Memory B cell (primary cell): ENCODE results near the gene TNFAIP1.

Experiments used
- ATAC-seq: fragments of 150-1000 bp; cut with Tn5 transposase; 2 replicates; pipeline ENCODE4 v1.10.0; 2021; ENCODE audit warnings: low read depth, mild to moderate bottlenecking, moderate library complexity
- DNase-seq, 2 donors: peaks; one replicate each; pipeline ENCODE4 v3.0.0; 2022; ENCODE audit warnings: low spot score in 2 of 2
- H3K27ac Mint-ChIP-seq: one replicate; pipeline ENCODE4 v1.8.0; 2022; ENCODE audit warnings: mild to moderate bottlenecking, moderate library complexity, mixed read lengths
- H3K27me3 Mint-ChIP-seq: one replicate; pipeline ENCODE4 v1.8.0; 2022; ENCODE audit warnings: mixed read lengths
- H3K36me3 Mint-ChIP-seq: one replicate; pipeline ENCODE4 v1.8.0; 2022; ENCODE audit warnings: mild to moderate bottlenecking, mixed read lengths
- H3K4me1 Mint-ChIP-seq: one replicate; pipeline ENCODE4 v1.8.0; 2022; ENCODE audit warnings: mixed read lengths
- H3K4me3 Mint-ChIP-seq: one replicate; pipeline ENCODE4 v1.8.0; 2022; ENCODE audit warnings: mild to moderate bottlenecking, moderate library complexity, mixed read lengths
- H3K9me3 Mint-ChIP-seq: one replicate; pipeline ENCODE4 v1.8.0; 2022; ENCODE audit warnings: mixed read lengths

Gene TNFAIP1

GRCh38 chr17:28345419-28346198, 10.0 kb downstream of the TNFAIP1 start:
- H3K4me1 Mint-ChIP-seq: no peaks in the 10 kb centered on the region
- ATAC-seq (no peak), DNase-seq (no peak)
- no peak overlapping the region for H3K27ac Mint-ChIP-seq
- no peaks in the 10 kb centered on the region for H3K9me3 Mint-ChIP-seq
- no peaks in the 10 kb centered on the region for H3K27me3 Mint-ChIP-seq
- no peak overlapping the region for H3K4me3 Mint-ChIP-seq
- H3K36me3 Mint-ChIP-seq: peaks cover 26% of the 10 kb centered on the region

DNA sequence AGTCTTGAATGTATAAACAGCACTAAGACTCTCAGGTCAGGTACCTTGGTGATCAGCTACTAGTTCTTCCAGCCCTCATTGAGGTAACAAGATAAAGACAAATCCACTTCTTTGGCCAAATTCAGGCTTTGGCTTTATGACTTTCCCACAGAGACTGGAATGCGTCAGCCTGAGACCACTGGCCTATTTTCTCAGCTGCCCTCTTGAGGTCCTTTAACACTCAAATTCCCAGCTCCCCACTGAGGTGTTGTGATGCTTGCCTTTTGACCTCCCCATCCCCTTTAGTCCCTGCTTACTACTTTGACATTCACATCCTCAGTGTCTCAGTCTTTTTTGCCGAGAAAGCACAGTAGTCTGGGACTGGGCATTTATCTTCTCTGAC, 10.6 kb downstream of the TNFAIP1 start:
- peaks cover 29% of the 10 kb centered on the region for H3K36me3 Mint-ChIP-seq
- H3K9me3 Mint-ChIP-seq: no peaks in the 10 kb centered on the region
- ATAC-seq (no peak), DNase-seq (no peak)
- no peaks in the 10 kb centered on the region for H3K4me1 Mint-ChIP-seq
- H3K27me3 Mint-ChIP-seq: no peaks in the 10 kb centered on the region
- H3K4me3 Mint-ChIP-seq: no peak overlapping the region
- H3K27ac Mint-ChIP-seq: no peak overlapping the region

DNA sequence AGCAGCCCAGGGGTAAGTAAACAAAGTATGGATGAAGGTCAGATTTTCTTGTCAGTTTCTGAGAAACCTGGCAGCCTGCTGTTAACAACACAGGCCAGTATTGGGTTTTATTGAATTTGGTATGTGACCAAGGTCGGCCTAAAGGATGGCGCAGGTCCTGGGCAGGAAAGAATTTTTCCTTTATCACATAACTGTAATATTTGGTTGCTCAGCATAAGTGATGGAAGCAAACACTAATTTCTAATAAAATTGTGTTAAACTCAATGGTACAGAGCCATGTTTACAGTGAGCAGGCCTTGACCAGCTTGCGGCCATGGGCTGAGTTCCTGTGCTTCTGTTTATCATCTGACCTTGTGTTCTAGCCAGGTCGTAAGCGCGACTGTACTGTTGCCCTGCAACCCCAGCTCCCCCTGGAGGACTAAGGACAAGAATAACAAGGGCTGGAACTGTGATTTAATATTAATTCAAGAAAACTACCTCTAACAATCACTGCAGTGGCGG, 11.2 kb downstream of the TNFAIP1 start:
- Mint-ChIP-seq H3K4me1 (no peaks in the 10 kb centered on the region), H3K27ac (no peak overlapping the region), H3K27me3 (no peaks in the 10 kb centered on the region), H3K4me3 (no peak overlapping the region), H3K36me3 (peaks cover 31% of the 10 kb centered on the region), H3K9me3 (no peaks in the 10 kb centered on the region)
- no peak for ATAC-seq
- DNase-seq: no peak

GRCh38 chr17:28347261-28347891, 11.8 kb downstream of the TNFAIP1 start:
- H3K4me3 Mint-ChIP-seq: no peak overlapping the region
- H3K27ac Mint-ChIP-seq: no peak overlapping the region
- H3K36me3 Mint-ChIP-seq: peaks cover 28% of the 10 kb centered on the region
- ATAC-seq (no peak), DNase-seq (no peak)
- no peaks in the 10 kb centered on the region for H3K27me3 Mint-ChIP-seq
- H3K4me1 Mint-ChIP-seq: no peaks in the 10 kb centered on the region
- H3K9me3 Mint-ChIP-seq: no peaks in the 10 kb centered on the region

GRCh38 chr17:28348979-28349378, 13.4 kb downstream of the TNFAIP1 start:
- Mint-ChIP-seq H3K4me1 (no peaks in the 10 kb centered on the region), H3K9me3 (no peaks in the 10 kb centered on the region), H3K4me3 (no peak overlapping the region), H3K27me3 (no peaks in the 10 kb centered on the region), H3K36me3 (peaks cover 25% of the 10 kb centered on the region), H3K27ac (no peak overlapping the region)
- DNase-seq (no peak), ATAC-seq (no peak)

DNA sequence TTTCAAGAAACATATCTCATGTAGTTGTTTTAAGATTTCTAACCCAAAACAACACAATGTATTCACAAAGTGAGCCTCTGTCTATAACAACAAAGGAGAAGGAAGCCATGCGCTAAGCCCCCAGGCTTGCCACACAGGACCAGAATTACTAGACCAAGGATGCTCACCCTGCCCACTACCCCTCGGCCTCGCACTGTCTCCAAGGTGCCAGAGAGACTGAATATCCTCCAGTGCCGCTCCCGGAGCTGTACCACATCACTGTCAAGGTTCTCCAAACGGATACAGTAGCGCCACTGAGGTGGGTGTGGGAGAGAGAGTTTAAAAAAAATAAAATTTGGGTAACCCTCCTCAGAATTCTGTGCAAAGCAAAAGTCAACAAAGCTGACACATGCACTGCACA, 14.7 kb downstream of the TNFAIP1 start:
- no peak for ATAC-seq
- Mint-ChIP-seq H3K9me3 (no peaks in the 10 kb centered on the region), H3K36me3 (peaks cover 26% of the 10 kb centered on the region), H3K4me3 (no peak overlapping the region), H3K27me3 (no peaks in the 10 kb centered on the region), H3K4me1 (no peaks in the 10 kb centered on the region), H3K27ac (no peak overlapping the region)
- DNase-seq: no peak

- H3K27ac Mint-ChIP-seq: peak within 1 kb of the TSS; percentile 95
- ATAC-seq: peak; percentile 96
- H3K4me1 Mint-ChIP-seq: peaks cover 20% of the 10 kb centered on the region
- peaks cover 19% of the 10 kb centered on the region for H3K36me3 Mint-ChIP-seq
- no peaks in the 10 kb centered on the region for H3K27me3 Mint-ChIP-seq
- DNase-seq: peak; percentile 93 to 96
- peak within 1 kb of the TSS; percentile 91 for H3K4me3 Mint-ChIP-seq
- H3K9me3 Mint-ChIP-seq: no peaks in the 10 kb centered on the region
Observed at GRCh38 chr17:28357061-28357900, 21.7 kb downstream of the TNFAIP1 start, which contains the start of gene POLDIP2. Gene POLDIP2 (minus strand): TSS chr17:28357527. CDS start chr17:28357448, 79 bp downstream.

DNA sequence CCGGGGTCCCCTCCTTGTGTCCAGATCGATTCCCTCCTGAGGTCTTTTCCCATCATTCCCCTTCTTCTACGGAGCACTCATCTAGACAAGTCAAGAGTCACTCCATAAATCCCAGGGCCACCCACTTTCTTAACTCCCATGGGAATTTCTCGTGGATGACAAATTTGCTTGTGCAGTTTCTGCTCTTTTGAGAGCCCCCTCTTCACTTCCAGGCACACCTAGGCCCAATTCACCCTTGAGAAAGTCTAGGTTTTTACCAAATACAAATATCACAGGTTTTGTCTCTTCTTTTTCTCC, 22.3 kb downstream of the TNFAIP1 start:
- Mint-ChIP-seq H3K27ac (peak overlapping the region; percentile 95), H3K27me3 (no peaks in the 10 kb centered on the region), H3K4me3 (peak overlapping the region; percentile 91), H3K9me3 (no peaks in the 10 kb centered on the region), H3K4me1 (peaks cover 20% of the 10 kb centered on the region), H3K36me3 (peaks cover 19% of the 10 kb centered on the region)
- DNase-seq (no peak), ATAC-seq (no peak)

- Mint-ChIP-seq H3K4me3 (no peak overlapping the region), H3K4me1 (peaks cover 2% of the 10 kb centered on the region), H3K27ac (no peak overlapping the region), H3K27me3 (no peaks in the 10 kb centered on the region), H3K36me3 (peaks cover 19% of the 10 kb centered on the region), H3K9me3 (no peaks in the 10 kb centered on the region)
- DNase-seq (no peak), ATAC-seq (no peak)
Observed at GRCh38 chr17:28363186-28363585, 27.6 kb downstream of the TNFAIP1 start.

GRCh38 chr17:28363776-28364650, 28.5 kb downstream of the TNFAIP1 start:
- no peak overlapping the region for H3K27ac Mint-ChIP-seq
- no peaks in the 10 kb centered on the region for H3K27me3 Mint-ChIP-seq
- ATAC-seq: no peak
- no peak overlapping the region for H3K4me3 Mint-ChIP-seq
- H3K4me1 Mint-ChIP-seq: no peaks in the 10 kb centered on the region
- no peak for DNase-seq
- H3K9me3 Mint-ChIP-seq: no peaks in the 10 kb centered on the region
- H3K36me3 Mint-ChIP-seq: peaks cover 19% of the 10 kb centered on the region

DNA sequence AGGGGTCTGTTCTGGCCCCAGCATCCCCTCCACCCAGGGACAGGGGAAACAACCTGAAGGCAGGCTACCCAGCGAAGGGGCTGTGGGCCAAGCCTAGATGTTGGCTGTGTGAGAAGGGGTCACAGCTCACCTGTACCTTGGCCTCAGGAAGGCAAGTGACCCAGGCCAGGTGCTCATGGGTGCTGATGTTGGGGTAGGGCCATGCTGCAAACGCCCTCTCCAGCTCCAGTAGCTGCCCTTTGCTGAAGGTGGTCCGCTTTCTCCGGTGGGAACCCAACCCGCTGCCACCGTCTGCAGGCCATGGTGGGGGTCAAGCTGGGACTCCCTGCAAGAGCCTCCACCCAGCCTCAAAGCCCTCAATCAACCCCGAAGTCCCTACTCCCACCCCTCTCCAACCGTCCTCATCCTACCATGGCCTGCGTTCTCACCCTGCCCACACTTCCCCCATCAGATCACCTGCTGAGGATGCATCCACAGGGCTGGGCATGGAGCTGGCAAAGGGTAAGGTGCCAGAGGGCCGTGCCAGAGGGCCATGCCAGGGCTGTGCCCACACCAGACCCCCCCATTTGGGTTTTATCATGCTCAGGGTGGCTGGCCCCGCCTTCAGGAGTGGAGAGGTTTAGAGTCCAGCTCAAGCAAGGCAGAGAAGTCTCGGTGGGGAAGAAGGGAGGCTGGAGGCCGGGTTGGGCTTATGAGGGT, 29.3 kb downstream of the TNFAIP1 start, which contains the start of gene SEBOX:
Gene SEBOX (minus strand): TSS at position 535 of the 699 bp plus-strand sequence. CDS start 48 bp downstream, at position 487.
- no peaks in the 10 kb centered on the region for H3K27me3 Mint-ChIP-seq
- no peaks in the 10 kb centered on the region for H3K4me1 Mint-ChIP-seq
- ATAC-seq (no peak), DNase-seq (no peak)
- no peaks in the 10 kb centered on the region for H3K9me3 Mint-ChIP-seq
- H3K27ac Mint-ChIP-seq: no peak within 1 kb of the TSS
- H3K36me3 Mint-ChIP-seq: peaks cover 19% of the 10 kb centered on the region
- no peak within 1 kb of the TSS for H3K4me3 Mint-ChIP-seq

DNA sequence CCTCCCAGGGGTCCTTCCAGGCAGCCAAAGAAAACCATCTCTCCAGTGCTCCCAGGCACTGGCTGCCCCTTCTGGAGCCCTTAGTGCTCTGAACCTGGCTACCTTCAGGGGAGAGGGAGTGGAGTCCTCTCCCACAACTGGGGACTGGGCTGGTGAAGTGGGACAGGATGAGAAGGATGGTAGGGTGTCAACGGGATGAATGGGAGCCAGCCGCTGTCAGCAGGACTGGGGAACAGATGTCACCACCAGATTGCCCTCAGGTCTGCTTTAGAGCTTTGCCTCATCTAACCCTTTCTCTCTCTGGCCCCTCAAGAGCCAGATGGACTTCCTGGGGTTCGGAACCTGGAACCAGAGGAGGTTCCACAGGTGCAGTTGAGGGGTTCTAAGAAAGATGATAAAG, 29.9 kb downstream of the TNFAIP1 start:
- H3K27me3 Mint-ChIP-seq: no peaks in the 10 kb centered on the region
- H3K9me3 Mint-ChIP-seq: no peaks in the 10 kb centered on the region
- peaks cover 16% of the 10 kb centered on the region for H3K36me3 Mint-ChIP-seq
- ATAC-seq (no peak), DNase-seq (no peak)
- no peak overlapping the region for H3K27ac Mint-ChIP-seq
- peaks cover 4% of the 10 kb centered on the region for H3K4me1 Mint-ChIP-seq
- H3K4me3 Mint-ChIP-seq: no peak overlapping the region

DNA sequence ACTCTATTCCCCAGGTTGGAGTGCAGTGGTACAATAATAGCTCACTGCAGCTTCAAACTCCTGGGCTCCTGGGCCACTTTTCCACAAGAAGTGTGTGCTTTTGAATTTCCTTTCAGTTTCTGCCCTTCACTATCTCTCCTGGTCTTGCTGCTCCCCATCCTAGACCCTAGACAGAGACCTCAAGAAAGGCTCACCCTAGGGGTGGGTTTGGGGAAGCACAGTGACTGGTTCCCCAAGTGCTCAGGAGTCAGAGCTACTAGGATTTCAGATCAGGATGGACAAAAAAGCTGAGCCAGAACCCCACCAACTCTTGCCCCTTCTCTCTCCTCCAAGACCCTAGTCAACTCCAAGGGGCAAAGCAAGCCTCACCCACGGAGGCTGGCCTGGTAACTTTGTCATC, 31.0 kb downstream of the TNFAIP1 start:
- no peak for ATAC-seq
- Mint-ChIP-seq H3K9me3 (no peaks in the 10 kb centered on the region), H3K4me3 (no peak overlapping the region), H3K36me3 (peaks cover 10% of the 10 kb centered on the region), H3K4me1 (peaks cover 10% of the 10 kb centered on the region), H3K27ac (peak overlapping the region; percentile 35), H3K27me3 (no peaks in the 10 kb centered on the region)
- no peak for DNase-seq
